Duodenal mucosa (tissue), 2 donors: ENCODE results near the gene FAM3A.

Source experiments
- H3K27ac ChIP-seq: one replicate; pipeline ENCODE4 v1.7.0; 2013; ENCODE audit warnings: low read depth, low read length
- H3K27me3 ChIP-seq, 2 donors: one replicate each; pipeline ENCODE4 v1.7.0; 2013; ENCODE audit warnings: low read length in 2 of 2, control low read depth in 1 of 2; ENCODE audit not compliant: insufficient read depth in 2 of 2, control insufficient read depth in 1 of 2
- H3K36me3 ChIP-seq, 2 donors: one replicate each; pipeline ENCODE4 v1.7.0; 2013; ENCODE audit warnings: low read length in 2 of 2, control low read depth in 1 of 2; ENCODE audit not compliant: insufficient read depth in 2 of 2, control insufficient read depth in 1 of 2
- H3K4me1 ChIP-seq, 2 donors: one replicate each; pipeline ENCODE4 v1.7.0; 2013; ENCODE audit warnings: low read length in 2 of 2, control low read depth in 1 of 2; ENCODE audit not compliant: insufficient read depth in 2 of 2, control insufficient read depth in 1 of 2
- H3K4me3 ChIP-seq, 2 donors: one replicate each; pipeline ENCODE4 v1.7.0; 2013; ENCODE audit warnings: low read length in 2 of 2, low read depth in 1 of 2
- H3K9ac ChIP-seq, 2 donors: one replicate each; pipeline ENCODE4 v1.7.0; 2013; ENCODE audit warnings: low read length in 2 of 2, low read depth in 1 of 2
- H3K9me3 ChIP-seq, 2 donors: one replicate each; pipeline ENCODE4 v1.7.0; 2013; ENCODE audit warnings: low read length in 2 of 2, control low read depth in 1 of 2; ENCODE audit not compliant: control insufficient read depth in 1 of 2

Gene FAM3A

DNA sequence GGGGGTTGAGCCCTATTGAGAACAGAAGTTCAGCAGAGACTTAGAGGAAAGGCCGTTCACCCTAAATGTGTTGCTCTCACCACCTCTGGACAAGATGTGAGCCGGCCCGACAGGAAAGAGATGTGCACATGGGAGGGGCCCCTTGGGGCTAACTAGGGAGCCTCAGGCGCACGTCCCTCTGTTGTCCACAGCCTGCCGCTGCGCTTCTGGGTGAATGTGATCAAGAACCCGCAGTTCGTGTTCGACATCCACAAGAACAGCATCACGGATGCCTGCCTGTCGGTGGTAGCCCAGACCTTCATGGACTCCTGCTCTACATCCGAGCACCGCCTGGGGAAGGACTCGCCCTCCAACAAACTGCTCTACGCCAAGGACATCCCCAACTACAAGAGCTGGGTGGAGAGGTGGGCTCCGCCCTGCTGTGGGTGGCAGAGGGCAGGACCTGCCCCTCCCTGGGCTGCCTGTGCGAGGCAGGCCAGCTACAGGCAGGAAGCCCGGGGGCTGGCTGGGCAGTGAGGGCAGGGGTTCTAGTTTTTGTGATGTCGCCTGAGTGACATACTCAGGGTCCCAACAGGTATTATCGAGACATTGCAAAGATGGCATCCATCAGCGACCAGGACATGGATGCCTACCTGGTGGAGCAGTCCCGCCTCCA lies 45.0 kb downstream of the FAM3A start:
- H3K4me3 ChIP-seq: no peak overlapping the region
- no peaks in the 10 kb centered on the region for H3K9me3 ChIP-seq
- H3K4me1 ChIP-seq: no peaks in the 10 kb centered on the region
- H3K27ac ChIP-seq: no peak overlapping the region
- no peak overlapping the region for H3K9ac ChIP-seq
- H3K36me3 ChIP-seq: peaks cover 0 to 18% of the 10 kb centered on the region in 2 donors
- H3K27me3 ChIP-seq: no peaks in the 10 kb centered on the region

DNA sequence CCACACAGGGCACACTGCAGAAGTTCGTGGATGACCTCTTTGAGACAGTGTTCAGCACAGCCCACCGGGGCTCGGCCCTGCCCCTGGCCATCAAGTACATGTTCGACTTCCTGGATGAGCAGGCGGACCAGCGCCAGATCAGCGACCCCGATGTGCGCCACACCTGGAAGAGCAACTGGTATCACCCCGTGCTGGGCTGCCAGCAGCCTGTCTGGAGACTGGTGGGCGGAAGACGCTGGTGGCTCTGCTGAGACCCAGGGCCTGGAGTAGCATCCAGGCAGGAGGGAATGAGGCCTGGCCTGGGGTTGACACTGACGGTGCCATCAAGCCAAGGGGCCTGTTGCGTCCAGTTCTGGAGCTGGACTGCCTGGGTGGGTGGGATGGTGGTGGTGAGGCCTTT lies 45.6 kb downstream of the FAM3A start:
- H3K4me1 ChIP-seq: no peaks in the 10 kb centered on the region
- H3K27ac ChIP-seq: no peak overlapping the region
- H3K36me3 ChIP-seq: peaks cover 0 to 24% of the 10 kb centered on the region in 2 donors
- H3K9me3 ChIP-seq: no peaks in the 10 kb centered on the region
- no peak overlapping the region for H3K9ac ChIP-seq
- no peak overlapping the region for H3K4me3 ChIP-seq
- H3K27me3 ChIP-seq: no peaks in the 10 kb centered on the region

DNA sequence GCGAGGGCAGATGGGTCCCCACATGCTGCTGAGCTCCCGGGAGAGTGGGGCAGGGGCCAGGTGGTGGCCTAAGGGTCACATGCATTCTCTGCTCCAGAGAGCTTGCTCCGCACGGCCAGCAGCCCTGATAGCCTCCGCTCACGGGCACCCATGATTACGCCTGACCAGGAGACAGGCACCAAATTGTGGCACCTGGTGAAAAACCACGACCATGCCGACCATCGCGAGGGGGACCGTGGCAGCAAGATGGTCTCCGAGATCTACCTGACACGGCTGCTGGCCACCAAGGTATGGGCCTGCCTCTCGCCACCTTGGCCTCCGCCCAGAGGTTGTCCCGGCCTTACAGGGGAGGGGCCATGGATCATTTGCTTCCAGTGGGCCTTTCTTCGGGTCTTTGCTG lies 46.2 kb downstream of the FAM3A start:
- no peak overlapping the region for H3K27ac ChIP-seq
- no peaks in the 10 kb centered on the region for H3K4me1 ChIP-seq
- no peak overlapping the region for H3K9ac ChIP-seq
- no peaks in the 10 kb centered on the region for H3K9me3 ChIP-seq
- H3K4me3 ChIP-seq: no peak overlapping the region
- H3K36me3 ChIP-seq: peaks cover 0 to 24% of the 10 kb centered on the region in 2 donors
- H3K27me3 ChIP-seq: no peaks in the 10 kb centered on the region

DNA sequence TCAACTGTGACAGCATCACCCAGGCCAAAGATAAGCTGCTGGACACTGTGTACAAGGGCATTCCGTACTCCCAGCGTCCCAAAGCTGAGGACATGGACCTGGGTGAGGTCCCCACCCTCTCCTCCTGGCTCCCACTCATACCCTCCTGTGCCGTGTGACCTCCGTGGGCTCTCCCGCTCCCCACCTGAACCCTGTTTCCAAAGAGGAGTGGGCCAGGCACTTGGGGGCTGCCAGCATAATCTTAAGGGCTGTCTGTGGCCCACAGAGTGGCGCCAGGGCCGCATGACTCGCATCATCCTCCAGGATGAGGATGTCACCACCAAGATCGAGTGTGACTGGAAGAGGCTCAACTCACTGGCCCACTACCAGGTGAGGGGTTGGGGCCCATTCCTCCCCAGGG lies 46.9 kb downstream of the FAM3A start:
- Histone ChIP-seq H3K27ac (no peak overlapping the region), H3K36me3 (peaks cover 0 to 28% of the 10 kb centered on the region in 2 donors), H3K4me1 (no peaks in the 10 kb centered on the region), H3K9ac (no peak overlapping the region), H3K4me3 (no peak overlapping the region), H3K9me3 (no peaks in the 10 kb centered on the region), H3K27me3 (no peaks in the 10 kb centered on the region)

DNA sequence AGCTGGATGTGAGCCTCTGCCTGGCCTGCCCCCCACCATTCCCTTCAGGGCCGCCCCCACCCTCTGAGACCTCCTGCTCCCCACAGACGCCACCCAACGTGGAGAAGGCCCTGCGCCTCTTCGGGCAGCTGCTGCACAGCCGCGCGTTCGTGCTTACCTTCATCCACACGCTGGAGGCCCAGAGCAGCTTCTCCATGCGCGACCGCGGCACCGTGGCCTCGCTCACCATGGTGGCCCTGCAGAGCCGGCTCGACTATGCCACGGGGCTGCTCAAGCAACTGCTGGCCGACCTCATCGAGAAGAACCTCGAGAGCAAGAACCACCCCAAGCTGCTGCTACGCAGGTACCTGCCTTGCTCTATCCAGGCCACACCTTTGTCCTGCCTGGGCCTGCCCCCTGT lies 47.8 kb downstream of the FAM3A start:
- Histone ChIP-seq H3K36me3 (peaks cover 0 to 28% of the 10 kb centered on the region in 2 donors), H3K27me3 (no peaks in the 10 kb centered on the region), H3K9ac (no peak overlapping the region), H3K4me3 (no peak overlapping the region), H3K9me3 (no peaks in the 10 kb centered on the region), H3K4me1 (no peaks in the 10 kb centered on the region), H3K27ac (no peak overlapping the region)

DNA sequence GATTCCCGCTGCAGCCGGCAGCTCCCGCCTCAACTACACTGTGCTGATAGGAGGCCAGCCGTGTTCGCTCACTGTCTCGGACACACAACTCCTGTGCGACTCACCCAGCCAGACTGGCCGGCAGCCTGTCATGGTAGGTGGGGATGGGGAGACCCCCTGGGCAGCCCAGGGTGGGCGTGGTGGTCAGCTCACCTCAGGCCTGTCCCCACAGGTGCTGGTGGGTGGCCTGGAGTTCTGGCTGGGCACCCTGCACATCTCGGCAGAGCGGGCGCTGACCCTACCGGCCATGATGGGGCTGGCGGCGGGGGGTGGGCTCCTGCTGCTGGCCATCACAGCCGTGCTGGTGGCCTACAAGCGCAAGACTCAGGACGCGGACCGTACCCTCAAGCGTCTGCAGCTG lies 48.5 kb downstream of the FAM3A start:
- Histone ChIP-seq H3K27me3 (no peaks in the 10 kb centered on the region), H3K9ac (no peak overlapping the region), H3K9me3 (no peaks in the 10 kb centered on the region), H3K27ac (no peak overlapping the region), H3K36me3 (peaks cover 0 to 28% of the 10 kb centered on the region in 2 donors), H3K4me1 (no peaks in the 10 kb centered on the region), H3K4me3 (no peak overlapping the region)

DNA sequence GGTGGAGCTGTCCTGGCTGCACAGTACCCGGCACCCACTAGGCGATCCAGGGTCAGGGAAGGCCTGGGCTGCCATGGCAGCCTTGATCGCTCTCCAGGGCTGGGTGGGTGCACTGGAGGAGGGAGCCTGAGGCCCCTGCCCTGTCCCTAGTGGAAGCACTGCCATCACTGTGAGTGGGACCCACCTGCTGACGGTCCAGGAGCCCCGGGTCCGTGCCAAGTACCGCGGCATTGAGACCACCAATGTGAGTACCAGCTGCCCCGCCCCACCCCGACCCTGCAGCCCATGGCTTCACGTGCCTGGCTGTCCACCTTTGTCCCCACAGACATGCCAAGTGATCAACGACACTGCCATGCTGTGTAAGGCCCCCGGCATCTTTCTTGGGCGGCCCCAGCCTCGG lies 49.1 kb downstream of the FAM3A start:
- no peak overlapping the region for H3K27ac ChIP-seq

DNA sequence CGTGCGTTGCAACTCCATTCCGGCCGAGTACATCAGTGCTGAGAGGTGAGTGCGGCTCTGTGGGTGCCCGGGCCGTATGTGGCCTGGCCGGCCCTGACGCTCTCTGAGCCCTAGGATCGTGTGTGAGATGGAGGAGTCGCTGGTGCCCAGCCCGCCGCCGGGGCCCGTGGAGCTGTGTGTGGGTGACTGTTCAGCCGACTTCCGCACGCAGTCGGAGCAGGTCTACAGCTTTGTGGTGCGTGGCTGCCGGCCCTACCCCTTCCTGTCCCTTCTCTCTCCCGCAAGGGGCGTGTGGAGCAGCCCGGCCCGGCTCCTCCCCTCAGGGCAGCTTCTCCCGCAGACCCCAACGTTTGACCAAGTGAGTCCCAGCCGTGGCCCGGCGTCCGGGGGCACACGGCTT lies 50.0 kb downstream of the FAM3A start:
- Histone ChIP-seq H3K9me3 (no peaks in the 10 kb centered on the region), H3K27me3 (no peaks in the 10 kb centered on the region), H3K9ac (no peak overlapping the region), H3K36me3 (peaks cover 5 to 30% of the 10 kb centered on the region in 2 donors), H3K4me1 (no peaks in the 10 kb centered on the region), H3K4me3 (no peak overlapping the region), H3K27ac (no peak overlapping the region)

More for the DNA sequence above, 49.1 kb downstream of the FAM3A start:
- H3K27me3 ChIP-seq: no peaks in the 10 kb centered on the region
- peaks cover 0 to 28% of the 10 kb centered on the region in 2 donors for H3K36me3 ChIP-seq
- H3K9me3 ChIP-seq: no peaks in the 10 kb centered on the region
- H3K9ac ChIP-seq: no peak overlapping the region
- no peaks in the 10 kb centered on the region for H3K4me1 ChIP-seq
- no peak overlapping the region for H3K4me3 ChIP-seq

DNA sequence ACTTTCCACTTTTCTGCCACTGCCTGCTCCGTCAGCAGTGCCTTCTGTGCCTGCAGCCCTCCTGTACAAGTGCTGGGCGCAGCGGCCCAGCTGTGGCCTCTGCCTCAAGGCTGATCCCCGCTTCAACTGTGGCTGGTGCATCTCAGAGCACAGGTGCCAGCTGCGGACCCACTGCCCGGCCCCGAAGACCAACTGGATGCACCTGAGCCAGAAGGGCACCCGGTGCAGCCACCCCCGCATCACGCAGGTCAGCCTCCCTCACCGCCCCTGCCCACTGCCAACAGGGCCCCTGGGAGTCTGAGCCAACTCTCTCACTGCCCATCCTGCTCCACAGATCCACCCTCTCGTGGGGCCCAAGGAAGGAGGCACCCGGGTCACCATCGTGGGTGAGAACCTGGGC lies 50.4 kb downstream of the FAM3A start:
- no peaks in the 10 kb centered on the region for H3K27me3 ChIP-seq
- H3K4me1 ChIP-seq: no peaks in the 10 kb centered on the region
- H3K27ac ChIP-seq: no peak overlapping the region
- no peaks in the 10 kb centered on the region for H3K9me3 ChIP-seq
- peaks cover 5 to 26% of the 10 kb centered on the region in 2 donors for H3K36me3 ChIP-seq
- no peak overlapping the region for H3K9ac ChIP-seq
- H3K4me3 ChIP-seq: no peak overlapping the region

DNA sequence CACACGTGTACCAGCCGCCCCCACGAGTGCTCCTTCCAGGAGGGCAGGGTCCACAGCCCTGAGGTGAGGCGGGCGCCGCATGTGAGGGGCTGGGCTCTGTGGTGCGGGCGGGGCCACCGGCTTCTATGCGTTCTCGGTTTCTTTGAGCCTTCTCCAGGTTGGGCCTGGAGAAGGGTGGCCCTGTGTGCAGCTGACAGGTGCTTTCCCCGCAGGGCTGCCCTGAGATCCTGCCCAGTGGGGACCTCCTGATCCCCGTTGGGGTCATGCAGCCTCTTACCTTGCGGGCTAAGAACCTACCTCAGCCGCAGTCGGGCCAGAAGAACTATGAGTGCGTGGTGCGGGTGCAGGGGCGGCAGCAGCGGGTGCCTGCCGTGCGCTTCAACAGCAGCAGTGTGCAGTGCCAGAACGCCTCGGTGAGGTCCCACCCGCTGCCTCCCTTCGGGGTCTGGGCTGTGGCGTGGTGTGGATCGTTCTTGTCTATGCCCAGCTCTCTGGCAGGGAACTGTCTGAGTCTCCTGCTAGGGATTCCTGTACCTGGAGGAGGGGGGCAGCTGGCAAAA lies 51.1 kb downstream of the FAM3A start:
- Histone ChIP-seq H3K9me3 (no peaks in the 10 kb centered on the region), H3K27me3 (no peaks in the 10 kb centered on the region), H3K36me3 (peaks cover 5 to 22% of the 10 kb centered on the region in 2 donors), H3K9ac (no peak overlapping the region), H3K4me3 (no peak overlapping the region), H3K27ac (no peak overlapping the region), H3K4me1 (no peaks in the 10 kb centered on the region)
